SW480 (cell line): ENCODE data around the gene ZBTB25.

Experiments used
- DNase-seq: peaks from one replicate; pipeline ENCODE4 v3.0.0-alpha.2; 2016; ENCODE audit warnings: low spot score

The ZBTB25 gene

DNA sequence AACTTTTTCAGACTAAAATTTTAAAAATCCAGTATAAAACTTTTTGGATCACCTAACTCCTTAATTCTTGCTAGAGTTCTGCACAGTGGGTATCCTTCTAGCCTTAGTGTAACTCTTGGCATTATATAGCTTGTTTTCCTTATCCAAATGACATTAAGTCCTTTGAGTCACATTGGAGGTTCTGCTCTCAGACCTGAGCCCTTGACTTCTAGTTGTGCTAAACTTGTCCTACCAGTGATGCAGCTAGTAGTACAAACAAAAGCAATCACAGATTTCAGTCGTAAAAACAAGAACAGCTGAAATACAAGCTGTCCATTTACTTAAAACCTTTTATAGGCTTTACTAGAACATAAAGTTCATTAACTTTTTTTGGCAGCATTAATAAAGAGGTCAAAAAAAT, 11.4 kb upstream of the ZBTB25 start:
- DNase-seq: no peak

GRCh38 chr14:64513271-64513670, 9.6 kb upstream of the ZBTB25 start:
- no peak for DNase-seq

GRCh38 chr14:64510825-64511671, 7.4 kb upstream of the ZBTB25 start:
- DNase-seq: peak; percentile 61

GRCh38 chr14:64509036-64509435, 5.4 kb upstream of the ZBTB25 start:
- DNase-seq: no peak

DNA sequence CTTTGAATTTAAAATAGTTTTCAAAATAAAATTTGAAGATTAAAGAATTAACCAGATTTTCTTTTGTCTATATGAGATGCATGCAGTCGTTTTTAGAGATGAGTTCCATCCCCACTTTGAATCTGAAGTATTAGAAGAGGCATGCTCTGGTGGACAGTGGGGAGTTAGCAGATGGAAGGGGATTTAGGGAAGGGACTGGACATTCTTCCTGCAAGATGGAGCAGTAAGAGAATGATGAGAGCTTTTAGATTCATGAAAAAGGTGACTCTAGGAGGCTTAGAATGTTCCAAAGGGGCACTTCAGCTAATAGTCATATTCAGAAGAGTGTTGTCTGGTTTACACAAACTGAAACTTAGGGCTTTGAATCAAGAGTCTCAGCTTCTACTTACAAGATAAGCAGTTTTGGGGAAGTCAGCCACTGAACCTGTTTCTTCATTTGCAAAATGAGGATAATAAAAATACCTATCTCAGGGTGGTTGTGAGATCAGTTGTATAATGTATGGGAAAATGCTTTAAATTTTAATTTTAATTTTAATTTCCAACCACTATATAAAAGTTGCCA, 4.7 kb upstream of the ZBTB25 start:
- DNase-seq: no peak

- DNase-seq: no peak
Observed at GRCh38 chr14:64507376-64508156, 3.9 kb upstream of the ZBTB25 start.

DNA sequence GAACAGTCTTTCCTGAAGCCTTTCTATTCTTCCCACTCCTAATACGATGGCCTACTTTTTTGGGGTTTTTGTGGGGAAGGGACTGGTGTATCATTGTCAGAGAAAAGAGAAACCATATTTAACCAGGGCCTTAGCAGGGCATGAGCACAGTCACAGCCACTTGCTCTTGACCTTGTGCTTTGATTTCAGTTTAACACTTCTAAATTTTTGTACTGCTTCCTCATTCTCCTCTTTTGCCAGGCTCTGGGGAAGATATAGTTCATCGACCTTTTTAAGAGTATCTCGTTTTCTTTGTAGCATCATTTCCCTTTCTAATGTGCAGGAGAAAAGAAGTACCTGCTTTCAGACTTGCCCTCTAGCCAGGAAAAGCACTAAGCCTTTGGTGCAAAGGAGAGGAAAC, 3.1 kb upstream of the ZBTB25 start:
- DNase-seq: no peak

- peak; percentile 85 for DNase-seq
Observed at GRCh38 chr14:64504897-64505794, 1.5 kb upstream of the ZBTB25 start.

DNA sequence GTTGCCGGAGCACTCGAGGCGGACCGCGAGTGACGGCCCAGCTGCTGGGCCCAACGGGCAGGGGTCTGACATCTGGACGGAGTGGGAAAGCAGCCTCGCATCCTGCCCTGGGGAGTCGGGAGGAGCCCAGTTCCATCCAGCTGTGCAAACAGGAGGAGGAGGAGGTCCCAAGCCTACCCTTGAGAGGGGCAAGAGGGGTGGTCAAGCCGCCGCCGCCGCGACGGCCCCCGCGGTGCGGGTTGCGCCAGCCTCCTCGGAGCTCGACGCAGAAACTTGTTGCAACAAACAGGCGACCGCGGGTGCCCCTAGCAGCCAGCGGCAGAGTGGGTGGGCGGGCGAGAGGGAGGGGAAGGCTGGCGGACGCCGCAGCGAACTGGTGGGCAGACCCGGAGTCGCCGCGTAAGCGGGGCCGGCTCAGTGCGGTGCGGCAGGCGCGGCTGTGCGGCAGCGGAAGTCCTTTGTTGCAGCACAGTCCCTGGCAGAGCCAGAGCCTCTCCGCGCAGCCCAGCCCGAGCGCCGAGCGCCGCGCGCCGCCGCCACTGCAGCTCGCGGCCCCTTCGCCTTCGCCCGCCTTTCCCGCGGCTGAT, 765 bp upstream of the ZBTB25 start, which contains the start of gene ZBTB1:
ZBTB1 (plus strand) TSS at position 461 of the 587 bp plus-strand sequence. CDS start 16,735 bp downstream, outside the sequence.
- DNase-seq: peak; percentile 87

DNA sequence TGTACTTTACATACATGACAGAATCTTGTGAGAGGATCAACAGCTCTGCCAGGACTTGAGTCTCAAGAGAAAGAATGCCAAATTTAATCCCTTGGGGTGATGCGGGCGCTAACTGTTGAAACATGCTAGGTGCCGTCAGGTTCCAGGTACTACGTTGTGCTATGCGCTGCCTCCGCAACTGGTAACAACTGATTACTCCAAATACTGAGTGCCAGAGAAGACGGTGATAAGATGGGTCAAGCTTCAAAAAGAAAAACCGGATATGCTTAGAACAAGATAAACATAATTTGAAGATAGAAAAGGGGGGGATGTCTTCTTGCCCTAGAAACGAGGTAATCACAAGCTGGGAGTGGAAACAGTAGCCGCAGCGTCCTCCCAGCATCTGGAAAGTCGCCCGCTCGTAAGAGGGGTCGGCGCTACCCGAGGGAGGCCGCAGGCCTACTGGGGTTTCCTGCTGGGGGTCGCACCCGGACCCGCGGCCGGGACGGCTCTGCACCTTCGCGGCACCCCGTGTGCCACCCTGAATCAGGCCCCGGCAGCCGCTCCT, 678 bp downstream of the ZBTB25 start:
- DNase-seq: peak; percentile 22

GRCh38 chr14:64502456-64502855, 1.2 kb downstream of the ZBTB25 start:
- DNase-seq: peak; percentile 46

DNA sequence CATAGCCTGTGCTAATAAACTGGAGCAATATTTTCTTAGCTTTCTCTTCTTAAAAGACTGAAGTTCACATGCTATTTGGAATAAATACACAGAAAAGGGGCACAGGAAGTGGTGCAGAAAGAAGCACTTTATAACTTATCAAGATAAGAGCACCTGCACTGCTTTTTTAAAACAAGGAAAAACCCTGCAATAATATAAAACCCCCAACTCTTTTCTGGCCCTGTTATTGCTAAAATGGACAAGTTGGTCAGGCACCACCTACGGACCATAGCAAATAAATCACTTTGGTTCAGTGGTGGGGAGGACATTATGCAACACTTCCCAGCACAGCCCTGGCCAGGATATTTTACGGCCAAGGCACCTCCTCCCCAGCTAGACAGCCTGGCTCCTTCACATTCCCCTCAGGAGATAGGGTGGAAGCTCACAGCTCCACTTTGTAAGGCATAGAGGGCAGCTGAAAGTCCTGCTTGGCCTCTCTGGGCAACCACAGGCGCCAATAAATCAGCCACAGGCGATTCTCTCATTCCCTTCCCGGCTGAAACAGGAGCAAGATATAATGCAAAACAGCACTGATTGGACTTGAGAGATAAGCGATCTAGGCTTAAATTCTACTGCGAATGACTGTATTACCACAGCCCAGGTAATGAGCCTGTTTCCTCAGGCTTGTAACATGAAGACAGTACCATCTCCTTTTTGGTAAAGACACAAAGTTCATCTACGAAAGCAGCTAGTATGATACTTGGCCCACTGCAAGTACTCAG, 2.0 kb downstream of the ZBTB25 start:
- DNase-seq: peak; percentile 26

GRCh38 chr14:64500088-64500487, 3.5 kb downstream of the ZBTB25 start:
- DNase-seq: no peak

GRCh38 chr14:64496764-64497163, 6.9 kb downstream of the ZBTB25 start:
- DNase-seq: no peak

DNA sequence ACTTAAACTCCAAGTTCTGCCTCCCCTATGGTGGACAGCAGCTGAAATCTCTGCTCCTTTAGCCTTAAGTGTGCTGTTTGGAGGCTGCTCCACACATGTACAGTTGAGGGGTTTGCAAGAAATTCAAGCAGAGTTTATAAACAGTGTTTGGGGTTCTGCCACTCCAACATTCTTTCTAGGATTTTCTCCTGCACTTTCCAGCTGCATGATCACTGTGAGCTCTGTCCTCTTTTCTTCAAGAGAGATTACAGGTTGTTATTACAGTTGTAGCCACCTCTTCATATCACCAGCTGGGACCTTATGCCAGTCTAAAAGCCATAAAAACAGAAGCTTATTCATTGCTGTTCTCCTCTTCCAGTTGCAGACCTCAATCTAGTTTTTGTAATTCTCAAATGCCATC, 8.4 kb downstream of the ZBTB25 start:
- DNase-seq: no peak

- no peak for DNase-seq
Observed at GRCh38 chr14:64493455-64493854, 10.2 kb downstream of the ZBTB25 start.

GRCh38 chr14:64491637-64492036, 12.0 kb downstream of the ZBTB25 start:
- no peak for DNase-seq

- DNase-seq: no peak
Observed at GRCh38 chr14:64488590-64489099, 15.0 kb downstream of the ZBTB25 start.

- DNase-seq: no peak
Observed at GRCh38 chr14:64478634-64479250, 24.9 kb downstream of the ZBTB25 start.

DNA sequence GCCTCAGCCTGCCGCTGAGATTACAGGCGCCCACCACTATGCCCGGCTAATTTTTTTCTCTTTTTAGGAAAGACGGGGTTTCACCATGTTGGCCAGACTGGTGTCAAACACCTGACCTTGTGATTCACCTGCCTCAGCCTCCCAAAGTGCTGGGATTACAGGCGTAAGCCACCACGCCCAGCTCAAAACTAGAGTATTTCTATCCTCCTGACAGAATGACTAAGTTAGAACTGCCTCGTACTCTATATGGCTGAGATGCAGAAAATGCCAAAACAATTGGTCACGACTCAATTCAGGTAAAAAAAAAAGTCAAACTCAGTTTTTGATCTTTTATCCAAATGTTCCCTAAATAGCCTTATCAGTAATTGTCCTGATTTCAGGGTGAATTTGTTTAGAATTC, 27.2 kb downstream of the ZBTB25 start:
- no peak for DNase-seq
